Brain microvascular endothelial cell (primary cell): ENCODE measurements around the gene KTI12.

Experiments
- DNase-seq: peaks from one replicate; pipeline ENCODE4 v3.0.0-alpha.2; 2020
- H3K27ac ChIP-seq: fragments of 250-450 bp; sonication (Bioruptor Pico); 2 replicates; pipeline ENCODE4 v1.5.1; 2020; ENCODE audit warnings: mild to moderate bottlenecking, moderate library complexity
- H3K27me3 ChIP-seq: fragments of 250-450 bp; sonication (Bioruptor Pico); replicated peaks from 2 replicates; pipeline ENCODE4 v1.5.1; 2020; ENCODE audit warnings: mild to moderate bottlenecking
- H3K36me3 ChIP-seq: fragments of 250-450 bp; sonication (Bioruptor Pico); replicated peaks from 2 replicates; pipeline ENCODE4 v1.5.1; 2020; ENCODE audit warnings: mild to moderate bottlenecking
- H3K4me3 ChIP-seq: 2 replicates; pipeline ENCODE4 v1.5.1; 2011; ENCODE audit warnings: low read depth, mild to moderate bottlenecking, control low read depth, low read length, moderate library complexity
- in situ Hi-C: cut with HindIII; loops from 2 replicates; pipeline ENCODE4 v1.10.0; 2017; ENCODE audit warnings: low sequenced_read_pairs, low pct_ligation_motif_present
- TF ChIP-seq, protein P1 (sequence below): IDR thresholded peaks from 2 replicates; pipeline ENCODE4 v1.5.1; 2011; ENCODE audit warnings: low read depth, mild to moderate bottlenecking, moderate library complexity, low read length, control low read depth, inconsistent platforms; ENCODE audit errors: missing control alignments

The KTI12 gene

DNA sequence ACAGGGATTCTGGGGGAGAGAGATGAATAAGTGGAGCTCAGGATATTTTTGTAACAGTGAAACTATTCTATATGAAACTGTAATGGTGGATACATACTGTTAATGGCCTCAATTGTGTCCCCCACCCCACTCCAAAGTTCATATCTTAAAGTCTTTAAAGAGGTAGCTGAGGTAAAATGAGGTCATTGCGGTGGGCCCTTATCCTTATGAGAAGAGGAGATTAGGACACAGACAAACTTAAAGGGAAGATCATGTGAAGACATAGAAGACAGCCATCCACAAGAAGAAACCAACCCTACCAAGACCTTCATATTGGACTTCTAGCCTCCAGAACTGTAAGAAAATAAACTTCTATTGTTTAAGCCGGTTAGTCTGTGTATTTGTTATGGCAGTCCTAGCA, 11.6 kb upstream of the KTI12 start:
- in situ Hi-C loops, result no loop called here
- TF ChIP-seq, protein P1, sequence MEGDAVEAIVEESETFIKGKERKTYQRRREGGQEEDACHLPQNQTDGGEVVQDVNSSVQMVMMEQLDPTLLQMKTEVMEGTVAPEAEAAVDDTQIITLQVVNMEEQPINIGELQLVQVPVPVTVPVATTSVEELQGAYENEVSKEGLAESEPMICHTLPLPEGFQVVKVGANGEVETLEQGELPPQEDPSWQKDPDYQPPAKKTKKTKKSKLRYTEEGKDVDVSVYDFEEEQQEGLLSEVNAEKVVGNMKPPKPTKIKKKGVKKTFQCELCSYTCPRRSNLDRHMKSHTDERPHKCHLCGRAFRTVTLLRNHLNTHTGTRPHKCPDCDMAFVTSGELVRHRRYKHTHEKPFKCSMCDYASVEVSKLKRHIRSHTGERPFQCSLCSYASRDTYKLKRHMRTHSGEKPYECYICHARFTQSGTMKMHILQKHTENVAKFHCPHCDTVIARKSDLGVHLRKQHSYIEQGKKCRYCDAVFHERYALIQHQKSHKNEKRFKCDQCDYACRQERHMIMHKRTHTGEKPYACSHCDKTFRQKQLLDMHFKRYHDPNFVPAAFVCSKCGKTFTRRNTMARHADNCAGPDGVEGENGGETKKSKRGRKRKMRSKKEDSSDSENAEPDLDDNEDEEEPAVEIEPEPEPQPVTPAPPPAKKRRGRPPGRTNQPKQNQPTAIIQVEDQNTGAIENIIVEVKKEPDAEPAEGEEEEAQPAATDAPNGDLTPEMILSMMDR, result no peak
- no peaks in the 10 kb centered on the region for H3K36me3 ChIP-seq
- H3K27me3 ChIP-seq, result no peaks in the 10 kb centered on the region
- DNase-seq, result no peak
- H3K4me3 ChIP-seq, result no peak overlapping the region
- no peak overlapping the region for H3K27ac ChIP-seq

DNA sequence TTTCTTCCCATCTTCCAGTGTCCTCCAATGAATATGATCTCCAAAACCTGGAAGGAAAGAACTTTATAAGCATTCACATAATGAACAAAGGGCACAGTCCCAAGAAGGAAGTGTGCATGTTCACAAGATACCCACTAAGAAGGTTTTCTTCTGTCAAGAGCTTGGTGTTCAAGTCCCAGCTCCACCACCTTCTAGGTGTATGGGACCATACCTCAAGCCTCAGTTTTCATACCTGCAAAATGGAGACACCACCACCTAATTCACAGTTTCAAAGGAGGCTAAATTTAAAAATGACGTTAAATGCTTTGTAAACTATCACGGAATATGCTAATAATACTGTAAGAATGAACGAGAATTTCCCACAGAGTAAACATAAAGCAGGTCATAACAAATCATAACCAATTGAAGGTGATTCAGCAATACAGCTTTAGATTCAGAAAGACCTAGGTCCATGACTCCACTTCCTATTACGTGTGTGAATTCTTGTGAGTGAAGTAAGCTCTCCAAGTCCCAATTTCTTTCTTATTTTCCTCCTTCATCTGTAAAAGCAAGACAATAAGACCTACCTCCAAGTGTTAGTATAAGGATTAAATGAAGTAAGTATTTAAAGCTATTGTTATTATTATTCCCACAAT, 8.1 kb upstream of the KTI12 start:
- no peak for DNase-seq
- no peaks in the 10 kb centered on the region for H3K27me3 ChIP-seq
- no peak overlapping the region for H3K27ac ChIP-seq
- H3K4me3 ChIP-seq, result no peak overlapping the region
- in situ Hi-C loops, result no loop called here
- TF ChIP-seq, protein P1, result no peak
- peaks cover 3% of the 10 kb centered on the region for H3K36me3 ChIP-seq

DNA sequence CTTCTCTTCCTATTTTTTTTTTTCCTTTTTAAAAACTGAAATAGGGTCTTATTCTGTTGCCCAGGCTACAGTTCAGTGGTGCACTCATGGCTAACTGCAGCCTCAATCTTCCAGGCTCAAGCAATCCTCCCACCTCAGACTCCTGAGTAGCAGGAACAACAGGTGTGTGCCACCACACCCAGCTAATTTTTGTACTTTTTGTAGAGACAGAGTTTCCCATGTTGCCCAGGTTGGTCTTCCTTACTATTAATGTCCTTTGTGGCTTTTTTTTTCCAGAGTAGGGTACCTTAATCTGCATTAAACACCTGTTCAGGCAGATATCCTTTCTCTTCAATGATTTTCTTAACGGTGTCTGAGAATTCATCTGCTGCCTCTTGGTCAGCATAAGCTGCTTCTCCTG, 4.3 kb upstream of the KTI12 start:
- TF ChIP-seq, protein P1, result no peak
- Histone ChIP-seq H3K36me3 (peaks cover 3% of the 10 kb centered on the region), H3K27ac (no peak overlapping the region), H3K27me3 (no peaks in the 10 kb centered on the region), H3K4me3 (no peak overlapping the region)
- in situ Hi-C loops, result no loop called here
- no peak for DNase-seq

DNA sequence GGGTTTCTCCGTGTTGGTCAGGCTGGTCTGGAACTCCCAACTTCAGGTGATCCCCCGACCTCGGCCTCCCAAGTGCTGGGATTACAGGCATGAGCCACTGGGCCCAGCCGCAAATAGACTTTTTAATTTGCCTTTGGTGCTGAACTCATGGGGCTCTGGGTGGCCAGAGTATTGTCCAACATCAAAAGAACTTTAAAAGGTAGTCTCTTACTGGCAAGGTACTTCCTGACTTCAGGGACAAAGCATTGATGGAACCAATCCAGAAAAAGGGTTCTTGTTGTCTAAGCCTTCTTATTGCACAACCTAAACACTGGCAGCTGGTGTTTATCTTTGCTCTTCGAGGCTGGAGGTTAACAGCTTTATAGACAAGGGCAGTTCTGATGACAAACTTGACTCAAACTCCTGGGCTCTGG, 3.8 kb upstream of the KTI12 start:
- Histone ChIP-seq H3K27me3 (no peaks in the 10 kb centered on the region), H3K36me3 (peaks cover 3% of the 10 kb centered on the region), H3K4me3 (no peak overlapping the region), H3K27ac (no peak overlapping the region)
- DNase-seq, result no peak
- TF ChIP-seq, protein P1, result no peak
- in situ Hi-C loops, result no loop called here

DNA sequence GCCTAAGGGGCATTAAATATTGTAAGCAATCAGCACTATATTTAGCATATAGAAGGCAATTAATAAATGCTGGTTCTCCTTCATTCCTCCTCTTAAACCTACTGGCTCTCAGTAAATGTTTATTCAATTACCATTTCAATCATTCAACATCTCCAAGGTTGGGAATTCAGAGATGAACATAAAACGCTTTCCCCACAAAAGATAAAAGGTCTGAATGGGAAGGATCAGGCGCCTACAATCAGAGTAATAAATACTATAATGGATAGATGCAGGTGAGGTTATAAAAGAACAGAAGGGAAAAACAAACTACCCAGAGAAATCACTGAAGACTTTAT, 407 bp upstream of the KTI12 start:
- peak overlapping the region; percentile 96 for H3K27ac ChIP-seq
- no peaks in the 10 kb centered on the region for H3K36me3 ChIP-seq
- peak overlapping the region; percentile 99 for H3K4me3 ChIP-seq
- no peaks in the 10 kb centered on the region for H3K27me3 ChIP-seq
- DNase-seq, result no peak
- TF ChIP-seq, protein P1, result no peak
- in situ Hi-C loops, result no loop called here

DNA sequence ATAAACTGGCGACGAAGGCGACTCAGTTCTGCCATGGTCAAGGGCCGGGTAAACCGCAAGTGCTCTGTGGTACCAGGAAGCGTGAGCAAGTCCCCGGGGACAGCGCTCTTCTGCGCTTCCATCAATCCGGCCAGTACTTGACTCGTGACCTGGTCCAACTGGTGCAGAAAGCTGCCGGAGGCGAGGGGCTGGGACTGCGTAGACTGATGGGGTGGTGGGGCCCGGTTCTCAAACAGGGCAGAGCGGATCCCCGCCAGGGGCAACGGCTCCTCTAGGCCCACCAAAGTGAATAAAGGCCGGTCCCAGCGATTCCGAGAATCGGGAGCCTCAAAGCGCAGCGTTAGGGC, 852 bp downstream of the KTI12 start:
- no peaks in the 10 kb centered on the region for H3K36me3 ChIP-seq
- DNase-seq, result peak; percentile 64
- TF ChIP-seq, protein P1, result no peak
- peak overlapping the region; percentile 99 for H3K4me3 ChIP-seq
- no peaks in the 10 kb centered on the region for H3K27me3 ChIP-seq
- in situ Hi-C loops, result no loop called here
- peak overlapping the region; percentile 96 for H3K27ac ChIP-seq
